HCT116 (cell line): ENCODE measurements around the gene CHRNG. TPM values are rescaled to one million over a fixed set of nuclear protein-coding genes. Genes with fewer than 3 reads are reported as not detected.

Experiments
- ATAC-seq: fragments of 200-7000 bp; cut with Tn5 transposase; 2 replicates; pipeline ENCODE4 v1.9.1; 2020; ENCODE audit warnings: mild to moderate bottlenecking, moderate library complexity
- BruUV-seq: library from RNA; stranded (reverse); fragments of 400-500 nt; replicated peaks from 2 replicates; lab custom pipeline; 2021; lab: Mats Ljungman, UMichigan
- CTCF ChIA-PET: fragments of 300-600 bp; sonication (Branson Sonifier 250); formaldehyde crosslinking; loops from one replicate; lab custom pipeline; 2021; ENCODE audit warnings: antibody characterized with exemption; lab: Charles Lee
- POLR2A ChIA-PET: fragments of 300-600, 350-600 bp; sonication (Branson Sonifier 250); formaldehyde crosslinking; loops from one replicate; lab custom pipeline; 2021; ENCODE audit warnings: antibody characterized with exemption; lab: Charles Lee
- RAD21 ChIA-PET, 2 experiments: fragments of 300-600 bp; sonication (Branson Sonifier 250); formaldehyde crosslinking; loops; one replicate each; lab custom pipeline; 2023; ENCODE audit warnings: low total read pairs in 2 of 2; ENCODE audit not compliant: uncharacterized antibody in 2 of 2, unreplicated experiment in 2 of 2, low non-redundant PET in 1 of 2; lab: Charles Lee
- DNase-seq: peaks from one replicate; pipeline ENCODE4 v3.0.0-alpha.2; 2010; ENCODE audit warnings: low read depth, low spot score
- H2AFZ ChIP-seq: fragments of 200-600 bp; shearing (Covaris generic), sonication (generic); 2 replicates; pipeline ENCODE4 v1.6.1; 2017; ENCODE audit warnings: low read depth, mixed run types, mixed read lengths, antibody characterized with exemption, low read length; ENCODE audit not compliant: poor library complexity, severe bottlenecking
- H3K27ac ChIP-seq: 2 replicates; pipeline ENCODE4 v1.5.1; 2012; ENCODE audit warnings: low read depth, low read length
- H3K27me3 ChIP-seq: fragments of 200-600 bp; sonication (generic); 2 replicates; pipeline ENCODE4 v1.6.1; 2016; ENCODE audit warnings: mixed run types, low read length, mixed read lengths; ENCODE audit not compliant: insufficient read depth
- H3K36me3 ChIP-seq, 2 experiments: fragments of 200-500 bp in 1 of 2; fragments of 200-600 bp in 1 of 2; sonication (Bioruptor generic) in 1 of 2; sonication (generic) in 1 of 2; 2 replicates each; pipeline versions ENCODE4 v1.5.1 to v1.6.1; 2014 to 2016; ENCODE audit warnings: low read length in 2 of 2, inconsistent platforms in 1 of 2, mixed read lengths in 1 of 2, mixed run types in 1 of 2; ENCODE audit not compliant: insufficient read depth in 2 of 2, control insufficient read depth in 1 of 2
- H3K4me1 ChIP-seq, 2 experiments: fragments of 200-600 bp in 1 of 2; sonication (generic) in 1 of 2; 2 replicates each; pipeline versions ENCODE4 v1.5.1 to v1.6.1; 2012 to 2017; ENCODE audit warnings: low read length in 2 of 2, inconsistent platforms in 1 of 2, mild to moderate bottlenecking in 1 of 2, mixed read lengths in 1 of 2, mixed run types in 1 of 2, moderate library complexity in 1 of 2; ENCODE audit not compliant: insufficient read depth in 2 of 2, control insufficient read depth in 1 of 2
- H3K4me2 ChIP-seq: fragments of 200-600 bp; sonication (generic); 2 replicates; pipeline ENCODE4 v1.6.1; 2017; ENCODE audit warnings: mixed run types, low read length, mixed read lengths
- H3K4me3 ChIP-seq, 2 experiments: fragments of 200-600 bp in 1 of 2; sonication (generic) in 1 of 2; replicated peaks in 1 of 2; 2 replicates each; pipeline ENCODE4 v1.5.1; 2011 to 2016; ENCODE audit warnings: low read length in 2 of 2, control low read depth in 1 of 2, low read depth in 1 of 2, mild to moderate bottlenecking in 1 of 2, mixed read lengths in 1 of 2, mixed run types in 1 of 2
- H3K79me2 ChIP-seq: fragments of 200-600 bp; sonication (generic); 2 replicates; pipeline ENCODE4 v1.6.1; 2017; ENCODE audit warnings: mild to moderate bottlenecking, mixed run types, low read length, moderate library complexity, mixed read lengths; ENCODE audit not compliant: insufficient read depth
- H3K9ac ChIP-seq: fragments of 200-600 bp; sonication (generic); 2 replicates; pipeline ENCODE4 v1.6.1; 2016; ENCODE audit warnings: low read length, mixed read lengths
- H3K9me2 ChIP-seq: fragments of 200-600 bp; sonication (generic), shearing (Covaris generic); 2 replicates; pipeline ENCODE4 v1.6.1; 2017; ENCODE audit warnings: mixed run types, mild to moderate bottlenecking, moderate library complexity; ENCODE audit not compliant: insufficient read depth
- H3K9me3 ChIP-seq, 2 experiments: fragments of 200-500 bp in 1 of 2; fragments of 200-600 bp in 1 of 2; sonication (Bioruptor generic) in 1 of 2; sonication (generic) in 1 of 2; 2 replicates each; pipeline ENCODE4 v1.6.1; 2014 to 2017; ENCODE audit warnings: low read length in 2 of 2, mixed read lengths in 2 of 2, inconsistent platforms in 1 of 2, low read depth in 1 of 2, mild to moderate bottlenecking in 1 of 2, mixed run types in 1 of 2, moderate library complexity in 1 of 2; ENCODE audit not compliant: control insufficient read depth in 1 of 2, insufficient read depth in 1 of 2
- H4K20me1 ChIP-seq: fragments of 200-600 bp; sonication (generic), shearing (Covaris generic); 2 replicates; pipeline ENCODE4 v1.6.1; 2017; ENCODE audit warnings: mixed run types, mild to moderate bottlenecking, moderate library complexity; ENCODE audit not compliant: insufficient read depth
- CBX3 ChIP-seq: IDR thresholded peaks from 2 replicates; pipeline ENCODE4 v1.6.1; 2012; ENCODE audit warnings: low read depth
- CEBPB ChIP-seq: IDR thresholded peaks from 2 replicates; pipeline ENCODE4 v1.6.1; 2012; ENCODE audit warnings: low read depth
- ELF1 ChIP-seq: IDR thresholded peaks from 2 replicates; pipeline ENCODE4 v1.6.1; 2012; ENCODE audit warnings: low read depth, borderline replicate concordance
- JUND ChIP-seq: IDR thresholded peaks from 2 replicates; pipeline ENCODE4 v1.6.1; 2012
- MAX ChIP-seq: IDR thresholded peaks from 2 replicates; pipeline ENCODE4 v1.6.1; 2012
- POLR2A ChIP-seq: IDR thresholded peaks from 2 replicates; pipeline ENCODE4 v1.7.0; 2011; ENCODE audit warnings: borderline replicate concordance; ENCODE audit not compliant: insufficient read depth, insufficient read length; ENCODE audit errors: extremely low read depth
- RAD21 ChIP-seq: IDR thresholded peaks from 2 replicates; pipeline ENCODE4 v1.6.1; 2012; ENCODE audit warnings: low read depth, mild to moderate bottlenecking
- SP1 ChIP-seq: IDR thresholded peaks from 2 replicates; pipeline ENCODE4 v1.6.1; 2012; ENCODE audit warnings: low read depth
- TCF7L2 ChIP-seq: IDR thresholded peaks from 2 replicates; pipeline ENCODE4 v1.7.0; 2011; ENCODE audit warnings: borderline replicate concordance, inconsistent platforms; ENCODE audit not compliant: insufficient read depth, insufficient read length; ENCODE audit errors: extremely low read depth
- YY1 ChIP-seq: IDR thresholded peaks from 2 replicates; pipeline ENCODE4 v1.6.1; 2011; ENCODE audit warnings: low read length, low read depth, moderate library complexity, mild to moderate bottlenecking; ENCODE audit not compliant: insufficient replicate concordance; ENCODE audit errors: extremely low read depth
- intact Hi-C: fragments of 100-400 bp; cut with micrococcal nuclease; formaldehyde crosslinking; loops from 2 replicates; pipeline ENCODE4 v1.10.0; 2022
- total RNA-seq: library from RNA; stranded (reverse); gene quantifications from one replicate; pipeline ENCODE4 v1.2.1, GENCODE V29; 2021; ENCODE audit not compliant: unreplicated experiment
- TF ChIP-seq, protein P1 (sequence below), 3 experiments: fragments of 200-600 bp in 1 of 3; sonication (generic) in 1 of 3; IDR thresholded peaks in 2 of 3; conservative IDR thresholded peaks in 1 of 3; 2 replicates each; pipeline ENCODE4 v1.5.1; 2012 to 2017; ENCODE audit warnings: low read depth in 2 of 3, low read length in 2 of 3, antibody characterized with exemption in 1 of 3, borderline replicate concordance in 1 of 3, control low read depth in 1 of 3, mild to moderate bottlenecking in 1 of 3, mixed read lengths in 1 of 3, mixed run types in 1 of 3, moderate library complexity in 1 of 3; ENCODE audit not compliant: insufficient read depth in 1 of 3

CHRNG gene
- total RNA-seq, 1 experiment from 2014 or later: not detected

GRCh38 chr2:232563580-232563979 is 24.1 kb downstream of the CHRNG start:
- intact Hi-C loops: no loop called here
- H3K36me3 ChIP-seq: peaks cover 25 to 39% of the 10 kb centered on the region in 2 experiments; a peak in 3 of 4 replicates
- no peaks in the 10 kb centered on the region for H3K9me2 ChIP-seq
- no peak overlapping the region for H3K27ac ChIP-seq
- no TSS peak for BruUV-seq
- no peak overlapping the region for H3K4me2 ChIP-seq
- H3K79me2 ChIP-seq: peaks cover 4% of the 10 kb centered on the region; the same call in 1 of the 2 replicates
- no peaks in the 10 kb centered on the region for H3K27me3 ChIP-seq
- H3K4me1 ChIP-seq: peaks cover 12 to 20% of the 10 kb centered on the region in 2 experiments
- H3K4me3 ChIP-seq: no peak overlapping the region
- H3K9me3 ChIP-seq: no peaks in the 10 kb centered on the region
- TF ChIP-seq, protein P1, sequence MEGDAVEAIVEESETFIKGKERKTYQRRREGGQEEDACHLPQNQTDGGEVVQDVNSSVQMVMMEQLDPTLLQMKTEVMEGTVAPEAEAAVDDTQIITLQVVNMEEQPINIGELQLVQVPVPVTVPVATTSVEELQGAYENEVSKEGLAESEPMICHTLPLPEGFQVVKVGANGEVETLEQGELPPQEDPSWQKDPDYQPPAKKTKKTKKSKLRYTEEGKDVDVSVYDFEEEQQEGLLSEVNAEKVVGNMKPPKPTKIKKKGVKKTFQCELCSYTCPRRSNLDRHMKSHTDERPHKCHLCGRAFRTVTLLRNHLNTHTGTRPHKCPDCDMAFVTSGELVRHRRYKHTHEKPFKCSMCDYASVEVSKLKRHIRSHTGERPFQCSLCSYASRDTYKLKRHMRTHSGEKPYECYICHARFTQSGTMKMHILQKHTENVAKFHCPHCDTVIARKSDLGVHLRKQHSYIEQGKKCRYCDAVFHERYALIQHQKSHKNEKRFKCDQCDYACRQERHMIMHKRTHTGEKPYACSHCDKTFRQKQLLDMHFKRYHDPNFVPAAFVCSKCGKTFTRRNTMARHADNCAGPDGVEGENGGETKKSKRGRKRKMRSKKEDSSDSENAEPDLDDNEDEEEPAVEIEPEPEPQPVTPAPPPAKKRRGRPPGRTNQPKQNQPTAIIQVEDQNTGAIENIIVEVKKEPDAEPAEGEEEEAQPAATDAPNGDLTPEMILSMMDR (IDR thresholded peaks at IDR 0.05 in 2 of 3, conservative IDR thresholded peaks at IDR 0.05 in 1 of 3; ENCODE audit: borderline replicate concordance in 1 of 3, insufficient read depth in 1 of 3, low read depth in 2 of 3, low read length in 2 of 3): no peak
- TF ChIP-seq YY1: no peak
- no peak for TF ChIP-seq ELF1
- TF ChIP-seq SP1: no peak
- no peak for TF ChIP-seq TCF7L2
- TF ChIP-seq CEBPB: no peak
- no peak for TF ChIP-seq RAD21
- no peak for TF ChIP-seq POLR2A
- TF ChIP-seq MAX: no peak
- no peak for TF ChIP-seq JUND
- no peak for TF ChIP-seq CBX3
- ChIA-PET POLR2A (interaction anchor here (1.2 kb wide), 1 partner anchor 13 kb away, joined by 4 read pairs; the partner anchor contains the start of genes EIF4E2 and TIGD1), CTCF (no interaction called here), RAD21 (no interaction called here)
- ATAC-seq (no peak), DNase-seq (no peak)
- no peak overlapping the region for H3K9ac ChIP-seq
- H2AFZ ChIP-seq: no peak overlapping the region
- H4K20me1 ChIP-seq: no peaks in the 10 kb centered on the region
